PFSK-1 (cell line): ENCODE measurements around the gene MUL1.

Experiments used
- POLR2AphosphoS5 ChIP-seq: IDR thresholded peaks from 2 replicates; pipeline ENCODE4 v1.6.1; 2012; ENCODE audit warnings: low read depth, mild to moderate bottlenecking, control low read depth, low read length, moderate library complexity
- TF ChIP-seq, protein P1 (sequence below), 2 experiments: IDR thresholded peaks; 2 replicates each; pipeline versions ENCODE4 v1.6.1 to v1.8.0; 2011 to 2012; ENCODE audit warnings: low read depth in 2 of 2, low read length in 2 of 2, control low read depth in 1 of 2, inconsistent platforms in 1 of 2, mild to moderate bottlenecking in 1 of 2, moderate library complexity in 1 of 2; ENCODE audit not compliant: insufficient read depth in 1 of 2

DNA sequence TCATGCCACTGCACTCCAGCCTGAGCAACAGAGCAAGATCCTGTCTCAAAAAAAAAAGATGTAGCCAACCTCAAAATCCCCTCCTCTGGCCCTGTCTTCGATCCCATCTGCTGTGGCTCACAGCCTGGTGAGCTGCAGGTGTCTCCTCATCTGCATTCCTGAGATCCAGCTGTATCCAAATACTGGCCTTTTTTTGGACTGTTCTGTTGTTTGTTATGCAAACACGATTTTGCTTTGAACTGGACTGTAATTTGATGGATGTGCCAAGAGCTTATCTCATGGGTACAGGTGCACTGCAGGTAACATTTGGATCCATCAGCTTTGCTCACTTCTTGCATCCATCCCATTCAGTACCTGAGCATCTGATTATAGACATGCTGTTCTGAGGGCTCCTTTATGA, 30.3 kb upstream of the MUL1 start:
- TF ChIP-seq POLR2AphosphoS5 = no peak
- TF ChIP-seq, protein P1, sequence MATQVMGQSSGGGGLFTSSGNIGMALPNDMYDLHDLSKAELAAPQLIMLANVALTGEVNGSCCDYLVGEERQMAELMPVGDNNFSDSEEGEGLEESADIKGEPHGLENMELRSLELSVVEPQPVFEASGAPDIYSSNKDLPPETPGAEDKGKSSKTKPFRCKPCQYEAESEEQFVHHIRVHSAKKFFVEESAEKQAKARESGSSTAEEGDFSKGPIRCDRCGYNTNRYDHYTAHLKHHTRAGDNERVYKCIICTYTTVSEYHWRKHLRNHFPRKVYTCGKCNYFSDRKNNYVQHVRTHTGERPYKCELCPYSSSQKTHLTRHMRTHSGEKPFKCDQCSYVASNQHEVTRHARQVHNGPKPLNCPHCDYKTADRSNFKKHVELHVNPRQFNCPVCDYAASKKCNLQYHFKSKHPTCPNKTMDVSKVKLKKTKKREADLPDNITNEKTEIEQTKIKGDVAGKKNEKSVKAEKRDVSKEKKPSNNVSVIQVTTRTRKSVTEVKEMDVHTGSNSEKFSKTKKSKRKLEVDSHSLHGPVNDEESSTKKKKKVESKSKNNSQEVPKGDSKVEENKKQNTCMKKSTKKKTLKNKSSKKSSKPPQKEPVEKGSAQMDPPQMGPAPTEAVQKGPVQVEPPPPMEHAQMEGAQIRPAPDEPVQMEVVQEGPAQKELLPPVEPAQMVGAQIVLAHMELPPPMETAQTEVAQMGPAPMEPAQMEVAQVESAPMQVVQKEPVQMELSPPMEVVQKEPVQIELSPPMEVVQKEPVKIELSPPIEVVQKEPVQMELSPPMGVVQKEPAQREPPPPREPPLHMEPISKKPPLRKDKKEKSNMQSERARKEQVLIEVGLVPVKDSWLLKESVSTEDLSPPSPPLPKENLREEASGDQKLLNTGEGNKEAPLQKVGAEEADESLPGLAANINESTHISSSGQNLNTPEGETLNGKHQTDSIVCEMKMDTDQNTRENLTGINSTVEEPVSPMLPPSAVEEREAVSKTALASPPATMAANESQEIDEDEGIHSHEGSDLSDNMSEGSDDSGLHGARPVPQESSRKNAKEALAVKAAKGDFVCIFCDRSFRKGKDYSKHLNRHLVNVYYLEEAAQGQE (IDR thresholded peaks at IDR 0.05; ENCODE audit: insufficient read depth in 1 of 2, low read depth in 2 of 2, low read length in 2 of 2) = no peak
